HL-60/S4 treated with phorbol 12-myristate 13-acetate at 8.2 ng/mL for 4 days and 3 days (cell line): ENCODE measurements around the gene DNMT3L.
"Not testable (repeated sequence)": the region's sequence is repeated elsewhere in the genome, so short reads cannot be mapped to it uniquely, and the experiment has no call there.

Experiments
- in situ Hi-C: fragments of 300-500 bp; cut with MboI; formaldehyde crosslinking; loops from 2 replicates; pipeline ENCODE4 v1.15.0; 2022; ENCODE audit warnings: low sequenced_read_pairs

DNMT3L gene

GRCh38 chr21:44249204-44250037 lies 12.3 kb downstream of the DNMT3L start:
- in situ Hi-C loops, result not testable (repeated sequence)

DNA sequence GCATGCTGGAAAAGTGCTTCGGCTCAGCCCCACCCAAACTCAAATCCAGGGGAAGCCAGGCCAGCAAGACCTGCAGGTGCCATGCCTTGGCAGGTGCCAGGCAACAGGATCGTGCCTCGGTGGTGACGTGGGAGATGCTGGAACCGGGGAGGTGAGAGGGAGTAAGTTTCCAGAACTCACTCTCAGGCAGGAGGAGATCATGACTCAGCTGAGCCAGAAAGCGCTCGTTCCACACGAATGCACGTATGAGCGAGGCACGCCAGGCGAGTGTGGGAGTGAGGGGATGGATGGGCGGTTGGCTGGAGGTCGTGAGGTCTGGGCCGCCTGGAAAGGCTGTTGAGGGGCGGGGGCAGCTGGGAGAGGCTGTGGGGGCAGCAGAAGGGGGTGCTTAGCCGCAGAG lies 13.8 kb downstream of the DNMT3L start:
- in situ Hi-C loops, result not testable (repeated sequence)

DNA sequence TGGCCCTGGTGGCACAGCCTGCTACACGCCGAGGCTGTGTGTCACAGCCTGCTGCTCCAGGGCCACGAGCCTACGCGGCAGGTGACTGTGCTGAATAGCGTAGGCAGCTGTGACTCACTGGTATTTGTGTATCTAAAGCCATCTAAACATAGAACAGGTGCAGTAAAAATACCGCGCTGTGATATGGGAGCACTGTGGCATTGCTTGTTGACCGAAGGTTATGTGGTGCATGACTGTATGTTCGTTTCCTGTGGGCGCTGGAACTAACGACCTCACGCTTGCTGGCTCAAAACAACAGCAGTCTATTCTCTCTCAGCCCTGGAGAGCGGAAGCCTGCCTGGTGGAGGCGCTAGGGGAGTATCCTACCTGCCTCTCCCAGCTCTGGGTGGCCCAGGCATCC lies 17.7 kb downstream of the DNMT3L start:
- in situ Hi-C loops, result not testable (repeated sequence)

DNA sequence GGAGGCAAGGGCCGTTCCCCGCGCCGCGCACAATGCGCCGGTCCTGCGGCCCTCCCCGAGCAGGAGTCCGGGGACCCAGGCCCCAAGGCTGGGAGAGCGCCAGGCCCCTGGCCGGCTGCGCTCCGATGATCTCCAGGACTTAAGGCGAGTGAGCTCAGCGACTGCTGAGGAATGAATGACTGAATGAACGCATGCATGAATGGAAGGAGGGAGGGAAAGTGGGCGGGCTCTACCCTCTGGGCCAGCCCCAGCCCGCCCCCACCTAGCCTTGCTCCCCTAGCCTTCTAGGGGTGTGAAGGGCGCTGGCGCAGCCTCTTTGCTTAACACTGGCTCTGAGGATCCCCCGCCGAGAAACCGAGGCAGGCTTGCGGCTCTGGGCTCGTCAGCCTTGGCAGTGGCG lies 20.4 kb downstream of the DNMT3L start:
- in situ Hi-C loops, result not testable (repeated sequence)

GRCh38 chr21:44240842-44241241 lies 20.9 kb downstream of the DNMT3L start, which contains the start of gene ICOSLG:
TSS of gene ICOSLG (minus strand) at chr21:44240943. CDS start at chr21:44240817, 126 bp downstream.
- in situ Hi-C loops, result not testable (repeated sequence)

DNA sequence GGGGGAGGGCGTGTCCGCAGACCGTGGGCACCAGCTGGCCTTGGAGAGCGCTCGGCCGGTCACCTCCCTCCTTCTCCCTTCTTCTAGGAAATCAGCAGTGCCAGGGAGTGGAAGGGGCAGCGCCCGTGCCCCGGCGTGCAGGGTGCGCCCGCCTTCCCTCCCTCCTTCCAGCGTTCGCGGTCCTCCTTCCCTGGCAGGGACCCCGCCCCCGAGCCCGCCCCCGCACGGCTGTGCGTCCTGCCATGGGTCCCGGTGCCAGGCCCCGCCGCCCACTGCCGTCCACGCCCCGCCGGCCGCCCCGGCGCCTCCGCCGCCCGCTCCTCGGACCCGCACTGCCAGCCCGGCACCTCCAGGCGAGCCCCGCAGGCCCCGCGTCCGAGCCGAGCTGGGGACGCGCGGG lies 21.3 kb downstream of the DNMT3L start:
- in situ Hi-C loops, result not testable (repeated sequence)

DNA sequence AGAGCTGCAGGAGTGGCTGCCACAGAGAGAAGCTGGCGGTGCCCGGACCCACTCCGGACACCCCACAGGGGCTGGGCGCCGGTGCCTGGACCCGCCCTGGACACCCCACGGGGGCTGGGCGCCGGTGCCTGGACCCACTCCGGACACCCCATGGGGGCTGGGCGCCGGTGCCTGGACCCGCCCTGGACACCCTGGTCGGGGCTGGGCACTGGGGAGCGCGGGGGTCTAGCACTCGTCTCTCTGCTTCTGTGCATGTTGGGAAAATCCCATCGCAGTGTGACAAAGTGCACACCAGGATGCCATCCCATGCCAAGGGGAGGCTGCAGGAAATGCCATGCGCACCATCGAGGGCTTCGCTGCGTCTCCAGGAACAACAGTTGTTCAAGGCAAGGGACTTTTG lies 32.1 kb downstream of the DNMT3L start:
- in situ Hi-C loops, result not testable (repeated sequence)

GRCh38 chr21:44228109-44228508 lies 33.6 kb downstream of the DNMT3L start:
- in situ Hi-C loops, result not testable (repeated sequence)

GRCh38 chr21:44227614-44228013 lies 34.1 kb downstream of the DNMT3L start:
- in situ Hi-C loops, result not testable (repeated sequence)

DNA sequence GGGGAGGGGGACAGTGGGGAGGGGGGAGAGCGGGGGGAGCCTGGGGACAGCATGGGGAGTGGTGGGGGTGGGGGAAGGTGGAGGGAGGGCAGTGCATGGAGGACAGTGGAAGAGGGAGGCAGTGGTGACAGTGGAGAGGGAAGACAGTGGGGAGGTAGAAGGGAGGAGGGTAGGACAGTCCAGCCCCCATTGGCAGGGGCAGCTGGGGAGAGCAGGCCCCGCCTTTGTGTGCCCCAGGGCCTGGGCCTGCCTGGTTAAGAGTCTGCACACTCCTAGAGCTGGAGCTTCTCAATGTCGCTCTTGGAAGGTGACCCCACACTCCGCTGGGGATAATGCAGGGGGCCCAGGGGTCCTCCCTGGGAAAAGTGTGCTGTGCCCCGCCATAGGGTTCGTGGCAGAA lies 36.1 kb downstream of the DNMT3L start:
- in situ Hi-C loops, result not testable (repeated sequence)

- in situ Hi-C loops, result not testable (repeated sequence)
Measured at GRCh38 chr21:44223334-44223733, 38.4 kb downstream of the DNMT3L start.

DNA sequence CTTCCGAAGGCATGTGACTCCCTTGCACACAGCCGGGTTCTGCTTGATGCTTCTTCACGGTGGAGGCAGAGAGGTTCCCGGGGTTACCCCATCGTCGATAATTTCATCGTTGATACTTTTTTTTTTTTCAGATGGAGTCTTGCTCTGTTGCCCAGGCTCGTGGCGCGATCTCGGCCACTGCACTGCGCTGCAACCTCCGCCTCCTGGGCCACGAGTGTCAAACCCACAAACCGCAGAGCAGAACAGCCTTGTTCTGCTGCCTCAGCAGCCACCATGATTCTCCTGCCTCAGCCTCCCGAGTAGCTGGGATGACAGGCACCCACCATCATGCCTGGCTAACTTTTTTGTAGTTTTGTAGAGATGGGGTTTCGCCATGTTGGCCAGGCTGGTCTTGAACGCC lies 41.0 kb downstream of the DNMT3L start:
- in situ Hi-C loops, result not testable (repeated sequence)

DNA sequence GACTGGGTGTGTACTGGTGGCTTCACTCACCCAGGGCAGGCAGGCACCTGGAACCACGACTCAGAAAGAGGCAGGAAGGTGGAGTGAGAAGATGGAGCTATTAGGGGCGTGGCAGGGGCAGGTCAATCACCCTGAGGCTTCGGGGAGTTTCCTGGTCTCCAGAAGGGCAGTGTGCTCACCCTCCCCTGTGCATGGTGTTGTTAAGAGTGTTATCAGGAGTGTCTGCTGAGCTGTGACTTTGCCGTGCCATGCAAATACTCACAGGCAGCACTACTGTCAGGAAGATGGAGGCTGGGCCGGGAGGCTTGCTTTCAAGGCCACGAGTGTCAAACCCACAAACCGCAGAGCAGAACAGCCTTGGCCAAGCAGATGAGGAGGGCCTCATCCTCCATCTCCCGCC lies 43.2 kb downstream of the DNMT3L start:
- in situ Hi-C loops, result not testable (repeated sequence)

DNA sequence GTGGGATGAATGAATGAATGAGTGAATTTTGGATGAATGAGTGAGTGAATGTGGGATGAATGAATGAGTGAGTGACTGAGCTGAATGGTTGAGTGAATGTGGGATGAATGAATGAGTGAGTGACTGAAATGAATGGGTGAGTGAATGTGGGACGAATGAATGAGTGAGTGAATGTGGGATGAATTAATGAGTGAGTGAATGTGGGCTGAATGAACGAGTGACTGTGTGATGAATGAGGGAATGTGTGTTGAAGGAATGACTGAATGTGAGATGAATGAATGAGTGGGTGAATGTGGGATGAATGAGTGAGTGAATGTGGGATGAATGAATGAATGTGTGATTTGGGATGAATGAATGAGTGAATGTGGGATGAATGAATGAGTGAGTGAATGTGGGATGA lies 49.7 kb downstream of the DNMT3L start:
- in situ Hi-C loops, result not testable (repeated sequence)

GRCh38 chr21:44211574-44211973 lies 50.1 kb downstream of the DNMT3L start:
- in situ Hi-C loops, result not testable (repeated sequence)

- in situ Hi-C loops, result not testable (repeated sequence)
Measured at GRCh38 chr21:44207860-44208646, 53.6 kb downstream of the DNMT3L start.

DNA sequence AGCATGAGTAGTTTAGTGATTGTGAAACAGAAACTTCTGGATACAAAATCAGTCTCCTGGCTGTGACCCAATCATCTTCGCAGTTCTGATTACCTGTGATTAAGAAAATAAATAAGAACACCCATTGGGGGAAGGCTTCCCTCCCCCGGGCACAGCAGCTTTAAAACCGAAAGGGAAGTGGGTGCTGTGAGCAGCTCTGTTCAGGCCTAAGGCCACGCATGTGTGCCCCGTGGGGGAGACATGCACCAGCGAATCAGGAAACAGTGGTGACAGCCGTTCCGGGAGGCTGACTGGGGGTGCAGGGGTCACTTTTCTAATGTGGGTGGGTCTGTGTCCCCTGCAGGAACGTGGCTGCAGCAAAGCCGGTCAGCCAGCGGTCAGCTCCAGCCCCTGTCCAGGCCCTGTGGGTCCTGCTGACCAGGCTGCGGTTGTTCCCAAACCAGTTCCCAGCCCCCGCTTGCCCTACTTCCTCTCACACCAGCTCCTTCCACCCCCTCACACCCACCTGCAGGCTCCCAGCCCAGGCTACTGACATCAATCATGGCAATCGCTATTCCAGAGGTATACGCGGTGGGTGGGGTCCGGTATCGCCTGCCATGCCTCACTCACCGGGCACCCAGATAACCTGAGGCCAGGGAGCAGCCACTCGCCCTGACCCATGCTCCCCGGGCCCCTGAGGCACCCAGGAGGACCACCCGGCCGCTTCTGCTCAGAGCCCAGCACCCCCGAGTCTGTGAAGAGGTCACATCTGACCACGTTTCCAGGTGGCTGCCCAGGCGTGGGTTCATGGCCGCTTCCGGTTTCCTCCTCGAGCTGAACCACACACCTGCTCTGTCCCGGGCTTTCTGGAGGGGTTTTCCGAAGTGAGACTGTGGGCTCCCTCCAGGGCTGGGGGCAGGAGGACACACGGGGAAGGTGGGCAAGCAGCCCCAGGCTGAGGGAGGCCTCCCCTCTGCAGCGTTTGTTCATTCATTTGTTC lies 54.7 kb downstream of the DNMT3L start:
- in situ Hi-C loops, result not testable (repeated sequence)

GRCh38 chr21:44206187-44206586 lies 55.5 kb downstream of the DNMT3L start:
- in situ Hi-C loops, result not testable (repeated sequence)

DNA sequence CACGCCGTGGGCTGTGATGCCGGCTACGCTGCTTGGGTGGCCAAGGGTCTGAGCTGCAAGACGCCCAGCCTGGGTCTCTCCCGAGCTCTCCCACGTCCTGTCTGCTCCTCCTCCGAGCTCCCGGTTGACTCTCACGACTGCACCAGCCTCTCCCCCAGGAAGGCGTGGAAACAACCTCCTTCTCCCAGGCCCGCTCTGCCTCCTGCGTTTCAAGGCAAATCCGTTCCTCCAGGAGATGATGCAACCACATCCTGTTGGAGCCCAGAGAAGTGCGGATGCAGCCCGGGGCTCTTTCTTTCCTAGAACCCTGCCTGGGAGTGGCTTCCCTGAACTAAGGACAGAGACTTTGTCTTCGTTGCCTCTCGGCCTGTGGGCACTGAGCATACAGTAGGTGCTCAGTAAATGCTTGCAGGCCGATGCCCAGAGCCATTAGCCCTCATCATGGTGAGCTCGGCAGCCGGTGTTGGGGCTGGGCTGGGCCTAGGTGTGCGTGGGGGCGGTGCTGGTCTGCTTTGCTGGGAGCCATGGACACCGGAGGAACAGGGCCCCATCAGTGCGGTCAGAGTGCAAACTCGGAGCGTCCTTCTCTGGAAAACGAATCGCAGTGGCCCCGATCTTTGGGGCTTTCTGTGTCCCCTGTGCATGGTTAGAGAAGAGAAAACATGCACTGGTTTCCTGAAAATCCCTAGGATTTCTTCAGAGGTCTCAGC lies 59.0 kb downstream of the DNMT3L start:
- in situ Hi-C loops, result not testable (repeated sequence)

DNA sequence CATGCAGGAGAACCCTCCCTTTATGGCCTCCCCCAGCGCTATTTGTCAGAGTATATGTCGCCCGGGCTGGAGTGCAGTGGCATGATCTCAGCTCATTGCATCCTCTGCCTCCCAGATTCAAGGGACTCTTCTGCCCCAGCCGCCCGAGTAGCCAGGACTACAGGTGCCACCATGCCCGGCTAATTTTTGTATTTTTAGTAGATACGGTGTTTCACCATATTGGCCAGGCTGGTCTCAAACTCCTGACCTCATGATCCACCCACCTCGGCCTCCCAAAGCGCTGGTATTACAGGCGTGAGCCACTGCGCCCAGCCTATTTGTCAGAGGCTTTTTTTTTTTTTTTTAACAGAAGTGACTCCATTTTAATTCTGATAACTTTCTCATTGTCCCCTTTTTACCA lies 61.7 kb downstream of the DNMT3L start:
- in situ Hi-C loops, result not testable (repeated sequence)
